HG03575 (cell line): ENCODE measurements around the gene SH3PXD2A.

ENCODE experiments used
- ATAC-seq: cut with Tn5 transposase; IDR thresholded peaks from one replicate; pipeline ENCODE4 v1.9.1; 2021; ENCODE audit not compliant: unreplicated experiment, insufficient number of reproducible peaks, low FRiP score; ENCODE audit errors: extremely low read depth

The SH3PXD2A gene

GRCh38 chr10:103881416-103882284 is 26.3 kb upstream of the SH3PXD2A start:
- no peak for ATAC-seq

- no peak for ATAC-seq
These were observed 24.5 kb upstream of the SH3PXD2A start for GRCh38 chr10:103879831-103880230.

- no peak for ATAC-seq
These were observed 24.0 kb upstream of the SH3PXD2A start for GRCh38 chr10:103879409-103879808.

- ATAC-seq, result no peak
These were observed 22.5 kb upstream of the SH3PXD2A start for GRCh38 chr10:103877861-103878260.

- ATAC-seq, result no peak
These were observed 20.8 kb upstream of the SH3PXD2A start for GRCh38 chr10:103876155-103876554.

GRCh38 chr10:103874730-103875129 is 19.4 kb upstream of the SH3PXD2A start:
- ATAC-seq, result no peak

- ATAC-seq, result no peak
These were observed 17.0 kb upstream of the SH3PXD2A start for GRCh38 chr10:103872137-103872931.

- no peak for ATAC-seq
These were observed 15.6 kb upstream of the SH3PXD2A start for GRCh38 chr10:103871006-103871405.

GRCh38 chr10:103870516-103870915 is 15.1 kb upstream of the SH3PXD2A start:
- no peak for ATAC-seq

GRCh38 chr10:103869336-103869735 is 14.0 kb upstream of the SH3PXD2A start:
- ATAC-seq, result no peak

GRCh38 chr10:103868200-103868599 is 12.8 kb upstream of the SH3PXD2A start:
- no peak for ATAC-seq

GRCh38 chr10:103861505-103861904 is 6.1 kb upstream of the SH3PXD2A start:
- ATAC-seq, result no peak

GRCh38 chr10:103859161-103860086 is 4.0 kb upstream of the SH3PXD2A start:
- ATAC-seq, result no peak

GRCh38 chr10:103858360-103858759 is 3.0 kb upstream of the SH3PXD2A start:
- ATAC-seq, result no peak

- ATAC-seq, result no peak
These were observed 1.4 kb upstream of the SH3PXD2A start for GRCh38 chr10:103856797-103857170.

- no peak for ATAC-seq
These were observed 748 bp upstream of the SH3PXD2A start for GRCh38 chr10:103855852-103856796.

GRCh38 chr10:103854686-103855391 is 537 bp downstream of the SH3PXD2A start:
- no peak for ATAC-seq

GRCh38 chr10:103854265-103854685 is 1.1 kb downstream of the SH3PXD2A start:
- no peak for ATAC-seq
